LNCAP (cell line): Measurements from ENCODE around the gene SH3RF1.

Source experiments
- TF ChIP-seq, protein P1 (sequence below): fragments of 450-650 bp; IDR thresholded peaks from 2 replicates; pipeline ENCODE4 v1.5.1; 2017; ENCODE audit warnings: mild to moderate bottlenecking

SH3RF1 gene

DNA sequence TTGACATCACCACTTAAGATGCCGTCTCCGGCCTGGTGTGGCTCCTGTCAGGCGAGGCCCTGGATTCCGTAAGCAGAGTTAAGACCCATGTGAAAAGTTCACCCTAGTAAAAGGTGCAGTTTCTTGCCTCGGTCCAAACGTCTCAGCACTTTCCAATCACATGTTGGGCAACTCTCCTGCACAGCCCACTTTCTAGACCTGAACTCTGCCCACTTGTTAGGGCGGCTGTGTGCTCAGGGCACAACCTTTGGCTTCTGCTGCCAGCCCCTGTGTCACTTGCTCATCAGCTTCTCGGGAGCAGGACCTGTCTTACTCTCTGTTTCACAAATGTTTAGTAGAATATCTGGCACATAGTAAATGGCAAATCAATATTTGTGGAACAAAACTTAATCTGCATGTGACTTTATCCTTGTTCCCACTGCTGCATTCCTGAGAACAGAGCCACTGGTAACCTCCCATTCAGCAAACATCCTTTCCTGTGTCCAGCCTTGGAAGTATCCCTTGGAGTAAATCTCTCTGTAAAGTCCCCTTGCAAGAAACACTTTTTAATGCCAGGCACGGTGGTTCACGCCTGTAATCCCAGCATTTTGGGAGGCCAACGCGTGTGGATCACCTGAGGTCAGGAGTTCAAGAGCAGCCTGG lies 38.7 kb upstream of the SH3RF1 start:
- TF ChIP-seq, protein P1, sequence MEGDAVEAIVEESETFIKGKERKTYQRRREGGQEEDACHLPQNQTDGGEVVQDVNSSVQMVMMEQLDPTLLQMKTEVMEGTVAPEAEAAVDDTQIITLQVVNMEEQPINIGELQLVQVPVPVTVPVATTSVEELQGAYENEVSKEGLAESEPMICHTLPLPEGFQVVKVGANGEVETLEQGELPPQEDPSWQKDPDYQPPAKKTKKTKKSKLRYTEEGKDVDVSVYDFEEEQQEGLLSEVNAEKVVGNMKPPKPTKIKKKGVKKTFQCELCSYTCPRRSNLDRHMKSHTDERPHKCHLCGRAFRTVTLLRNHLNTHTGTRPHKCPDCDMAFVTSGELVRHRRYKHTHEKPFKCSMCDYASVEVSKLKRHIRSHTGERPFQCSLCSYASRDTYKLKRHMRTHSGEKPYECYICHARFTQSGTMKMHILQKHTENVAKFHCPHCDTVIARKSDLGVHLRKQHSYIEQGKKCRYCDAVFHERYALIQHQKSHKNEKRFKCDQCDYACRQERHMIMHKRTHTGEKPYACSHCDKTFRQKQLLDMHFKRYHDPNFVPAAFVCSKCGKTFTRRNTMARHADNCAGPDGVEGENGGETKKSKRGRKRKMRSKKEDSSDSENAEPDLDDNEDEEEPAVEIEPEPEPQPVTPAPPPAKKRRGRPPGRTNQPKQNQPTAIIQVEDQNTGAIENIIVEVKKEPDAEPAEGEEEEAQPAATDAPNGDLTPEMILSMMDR: no peak

DNA sequence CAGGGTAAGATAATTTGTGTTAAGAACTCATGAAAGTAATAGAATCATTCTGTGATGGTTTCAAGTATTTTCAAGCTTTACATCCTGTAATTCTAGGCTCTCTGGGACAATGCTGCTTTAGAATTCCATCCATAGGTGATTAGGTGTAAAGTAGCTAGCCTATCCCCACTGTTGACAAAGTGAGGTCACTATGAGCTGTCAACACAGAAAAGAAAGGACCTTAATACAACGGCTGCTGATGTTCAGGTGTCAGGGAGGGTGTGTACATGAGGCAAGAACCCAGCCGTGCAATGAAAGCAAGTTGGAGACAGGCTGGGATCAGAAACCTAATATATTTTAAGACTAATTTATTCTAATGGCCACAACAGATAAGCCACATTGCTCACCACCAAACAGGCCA lies 36.8 kb upstream of the SH3RF1 start:
- TF ChIP-seq, protein P1: no peak

DNA sequence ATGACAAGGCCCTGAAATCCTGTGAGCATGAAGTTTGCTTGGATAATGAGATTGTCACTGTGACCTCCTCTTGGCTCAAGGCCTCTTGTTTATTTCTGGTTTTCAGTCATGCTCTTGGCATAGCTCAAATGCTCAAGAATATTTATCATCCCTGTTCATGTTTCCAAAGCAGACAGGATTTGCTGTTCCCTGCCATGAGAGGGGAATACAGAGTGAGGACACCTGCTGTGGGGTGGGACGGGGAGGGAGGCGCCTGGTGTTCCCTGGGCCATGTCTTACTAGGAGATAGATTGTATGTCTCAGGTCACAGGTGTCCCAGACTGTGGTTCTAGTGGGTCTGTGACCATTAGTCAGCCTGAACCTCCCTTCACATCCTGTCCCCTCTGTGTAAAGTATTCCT lies 34.9 kb upstream of the SH3RF1 start:
- TF ChIP-seq, protein P1: no peak

DNA sequence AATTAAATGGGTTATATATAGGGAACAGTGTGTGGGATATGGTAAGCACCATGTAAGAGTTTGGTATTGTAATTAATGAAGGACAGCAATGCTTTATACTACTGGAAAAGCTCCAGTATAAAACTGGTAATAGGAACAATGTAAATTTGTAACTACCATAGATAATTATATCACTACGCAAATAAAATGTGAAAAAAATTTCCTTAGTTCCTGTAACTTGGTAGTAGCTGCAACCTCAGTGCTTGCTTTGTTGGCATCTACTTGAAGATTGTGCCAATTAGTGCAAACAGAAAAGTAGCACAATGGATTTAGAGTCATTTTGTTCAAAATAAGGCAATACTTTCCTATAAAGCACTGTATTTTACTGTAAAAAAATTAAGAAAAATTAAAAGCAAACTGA lies 34.4 kb upstream of the SH3RF1 start:
- TF ChIP-seq, protein P1: no peak

DNA sequence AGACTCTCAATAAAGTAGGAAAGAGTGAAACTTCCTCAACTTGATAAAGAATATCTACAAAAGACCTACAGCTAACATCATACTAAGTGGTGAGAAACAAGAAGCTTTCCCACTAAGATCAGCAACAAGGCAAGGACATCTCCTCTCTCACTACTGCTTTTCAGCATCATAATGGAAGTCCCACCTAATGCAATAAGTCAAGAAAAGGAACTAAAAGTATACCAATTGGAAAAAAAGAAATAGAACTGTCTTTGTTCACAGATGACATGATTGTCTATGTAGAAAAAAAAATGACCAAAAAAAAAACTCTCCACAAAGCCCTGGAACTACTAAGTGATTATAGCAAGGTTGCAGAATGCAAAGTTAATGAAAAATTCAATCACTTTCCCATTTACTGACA lies 25.1 kb upstream of the SH3RF1 start:
- TF ChIP-seq, protein P1: no peak

DNA sequence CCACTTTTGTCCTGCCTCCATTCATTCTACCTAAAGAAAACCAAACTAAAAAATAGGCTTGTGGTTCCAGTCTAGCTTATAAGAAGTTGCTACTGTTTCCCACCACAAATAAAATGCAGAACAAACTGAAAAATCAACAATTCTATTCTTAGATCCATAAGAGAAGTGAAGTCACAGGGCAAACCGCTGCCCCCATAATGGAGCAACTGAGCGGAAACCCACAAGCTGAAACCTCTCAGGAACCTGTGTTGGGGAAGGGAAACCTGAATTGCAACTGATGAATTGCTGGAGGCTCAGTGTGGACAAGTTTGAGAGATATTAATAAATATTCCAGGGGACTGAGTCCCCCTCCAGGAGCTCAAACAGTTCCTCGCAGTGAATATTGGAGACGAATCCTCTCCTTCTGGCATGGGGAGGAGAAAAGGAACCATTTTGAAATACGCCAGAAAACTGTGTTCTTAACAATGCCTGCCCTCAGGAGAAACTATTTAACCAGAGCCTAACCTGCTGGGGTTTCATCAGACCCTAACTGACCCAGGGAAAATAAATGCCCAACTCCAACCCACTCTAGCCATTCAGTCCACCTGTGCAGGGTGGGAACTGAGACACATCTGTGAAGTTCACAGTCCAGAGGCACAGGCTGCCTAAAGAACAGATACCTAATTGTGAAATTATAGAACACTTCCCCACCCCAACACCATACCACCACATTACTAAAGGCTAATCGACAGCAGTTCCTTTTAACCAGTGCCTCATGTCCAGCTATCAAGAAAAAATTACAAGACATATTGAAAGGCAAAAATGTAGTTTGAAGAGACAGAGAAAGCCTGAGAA lies 22.8 kb upstream of the SH3RF1 start:
- TF ChIP-seq, protein P1: no peak

DNA sequence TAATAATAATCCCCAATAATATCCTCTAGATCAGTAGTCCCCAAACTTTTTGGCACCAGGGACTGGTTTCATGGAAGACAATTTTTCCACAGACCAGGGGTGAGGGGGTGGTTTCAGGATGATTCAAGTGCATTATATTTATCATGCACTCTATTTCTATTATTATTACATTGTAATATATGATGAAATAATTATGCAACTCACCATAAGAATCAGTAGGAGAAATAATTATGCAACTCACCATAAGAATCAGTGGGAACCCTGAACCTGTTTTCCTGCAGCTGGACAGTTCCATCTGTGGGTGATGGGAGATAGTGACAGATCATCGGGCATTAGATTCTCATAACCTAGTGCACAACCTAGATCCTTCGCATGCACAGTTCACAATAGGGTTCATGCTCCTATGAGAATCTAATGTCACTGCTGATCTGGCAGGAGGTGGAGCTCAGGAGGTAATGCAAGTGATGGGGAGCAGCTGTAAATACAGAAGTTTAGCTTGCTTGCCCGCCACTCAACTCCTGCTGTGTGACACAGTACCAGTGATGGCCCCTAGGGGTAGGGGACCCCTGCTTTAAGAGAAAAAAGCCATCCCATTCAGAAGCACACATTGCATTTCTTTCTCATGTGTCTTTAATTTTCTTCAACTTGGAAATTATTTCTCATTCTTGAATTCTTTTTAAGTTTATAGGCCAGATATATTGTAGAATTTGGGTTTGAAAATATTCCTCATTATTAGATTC lies 16.0 kb upstream of the SH3RF1 start:
- TF ChIP-seq, protein P1: no peak
